K562 (cell line): ENCODE measurements around the gene CNTD1. TPM values are rescaled to one million over a fixed set of nuclear protein-coding genes. Genes with fewer than 3 reads are reported as not detected.

Source experiments
- ATAC-seq: fragments of 200-7000 bp; cut with Tn5 transposase; 3 replicates; pipeline ENCODE4 v1.9.1; 2020; ENCODE audit warnings: moderate library complexity
- BruUV-seq: library from RNA; stranded (reverse); fragments of 400-500 nt; replicated peaks from 2 replicates; lab custom pipeline; 2021; lab: Mats Ljungman, UMichigan
- CTCF ChIA-PET: fragments of 300-600 bp; formaldehyde crosslinking; extraction: SDS; loops from one replicate; lab custom pipeline; 2021; ENCODE audit warnings: low intra/inter-chr PET ratio; lab: Yijun Ruan, JAX
- POLR2A ChIA-PET: fragments of 300-600, 350-650 bp; sonication (Branson Sonifier 250); formaldehyde crosslinking; extraction: SDS; loops from one replicate; lab custom pipeline; 2021; ENCODE audit warnings: antibody characterized with exemption, inconsistent platforms; lab: Yijun Ruan, JAX
- DNase-seq, 4 experiments: peaks; one replicate each; pipeline versions ENCODE4 v3.0.0 to v3.0.0-alpha.2; 2011 to 2018; ENCODE audit warnings: low spot score in 3 of 4, mixed read lengths in 3 of 4; ENCODE audit errors: extremely low read depth in 1 of 4
- FAIRE-seq: peaks from 2 replicates; lab custom pipeline; 2011; peaks lifted over from hg19 to GRCh38; lab: Jason Lieb, UNC
- H2AFZ ChIP-seq: 2 replicates; pipeline ENCODE4 v1.6.0; 2011; ENCODE audit warnings: low read depth, low read length, control low read depth, inconsistent platforms
- H3K27ac ChIP-seq: fragments of 200-600 bp; 3 replicates; pipeline ENCODE4 v1.8.0; 2011; ENCODE audit warnings: low read depth, mild to moderate bottlenecking, control low read depth, inconsistent platforms, low read length, moderate library complexity, mixed read lengths; ENCODE audit errors: extremely low read depth
- H3K27me3 ChIP-seq, 2 experiments: fragments of 300-600 bp in 1 of 2; 2 replicates in 1 of 2; 3 replicates in 1 of 2; pipeline versions ENCODE4 v1.6.0 to v1.8.0; 2011; ENCODE audit warnings: inconsistent platforms in 2 of 2, low read length in 2 of 2, mild to moderate bottlenecking in 1 of 2, mixed read lengths in 1 of 2, moderate library complexity in 1 of 2; ENCODE audit not compliant: control insufficient read depth in 2 of 2, insufficient read depth in 2 of 2
- H3K36me3 ChIP-seq: fragments of 300-600 bp; 3 replicates; pipeline ENCODE4 v1.8.0; 2011; ENCODE audit warnings: mild to moderate bottlenecking, low read length, inconsistent platforms; ENCODE audit not compliant: control insufficient read depth, insufficient read depth
- H3K4me1 ChIP-seq, 2 experiments: fragments of 200-600 bp in 1 of 2; replicated peaks in 1 of 2; 2 replicates in 1 of 2; 3 replicates in 1 of 2; pipeline versions ENCODE4 v1.5.1 to v1.8.0; 2011; ENCODE audit warnings: inconsistent platforms in 2 of 2, low read length in 2 of 2, mild to moderate bottlenecking in 1 of 2, mixed read lengths in 1 of 2, moderate library complexity in 1 of 2; ENCODE audit not compliant: control insufficient read depth in 2 of 2, insufficient read depth in 2 of 2
- H3K4me2 ChIP-seq: 2 replicates; pipeline ENCODE4 v1.6.1; 2011; ENCODE audit warnings: low read length, control low read depth, inconsistent platforms, mixed read lengths; ENCODE audit not compliant: insufficient read depth
- H3K4me3 ChIP-seq: fragments of 200-600 bp; sonication (generic), shearing (Covaris generic); 2 replicates; pipeline ENCODE4 v1.5.1; 2016; ENCODE audit warnings: control low read depth, inconsistent platforms
- H3K79me2 ChIP-seq: fragments of 200-600 bp; 3 replicates; pipeline ENCODE4 v1.8.0; 2011; ENCODE audit warnings: low read length, inconsistent platforms; ENCODE audit not compliant: control insufficient read depth, insufficient read depth
- H3K9ac ChIP-seq, 2 experiments: 2 replicates each; pipeline versions ENCODE4 v1.6.0 to v1.6.1; 2011; ENCODE audit warnings: low read depth in 2 of 2, low read length in 2 of 2, control low read depth in 1 of 2, inconsistent platforms in 1 of 2, mild to moderate bottlenecking in 1 of 2, mixed read lengths in 1 of 2; ENCODE audit not compliant: insufficient read depth in 1 of 2
- H3K9me1 ChIP-seq: one replicate; pipeline ENCODE4 v1.6.0; 2011; ENCODE audit warnings: inconsistent platforms, mild to moderate bottlenecking, low read length, moderate library complexity; ENCODE audit not compliant: control insufficient read depth, insufficient read depth
- H3K9me3 ChIP-seq: replicated peaks from 2 replicates; pipeline ENCODE4 v1.5.1; 2011; ENCODE audit warnings: low read depth, low read length, inconsistent platforms; ENCODE audit not compliant: control insufficient read depth, insufficient read depth
- H4K20me1 ChIP-seq: replicated peaks from 2 replicates; pipeline ENCODE4 v1.6.1; 2011; ENCODE audit warnings: low read length, inconsistent platforms, mixed read lengths; ENCODE audit not compliant: control insufficient read depth, insufficient read depth
- ARID1B ChIP-seq: fragments of 450-650 bp; IDR thresholded peaks from 2 replicates; pipeline ENCODE4 v1.6.1; 2016; ENCODE audit warnings: antibody characterized with exemption, mild to moderate bottlenecking, inconsistent platforms
- CBFA2T3 ChIP-seq: fragments of 450-650 bp; IDR thresholded peaks from 2 replicates; pipeline ENCODE4 v1.6.1; 2017
- CHD2 ChIP-seq: IDR thresholded peaks from 2 replicates; pipeline ENCODE4 v1.6.1; 2011; ENCODE audit warnings: low read depth, low read length
- FOSL1 ChIP-seq: fragments of 200-800 bp; sonication (Bioruptor generic); conservative IDR thresholded peaks from 2 replicates; pipeline ENCODE4 v1.6.1; 2016; ENCODE audit warnings: missing genetic modification characterization, missing compliant biosample characterization
- GABPB1 ChIP-seq: sonication (generic); formaldehyde crosslinking; IDR thresholded peaks from 2 replicates; pipeline ENCODE4 v1.8.0; 2022; ENCODE audit warnings: mild to moderate bottlenecking, missing genetic modification reagents
- GATAD2A ChIP-seq: fragments of 450-650 bp; IDR thresholded peaks from 2 replicates; pipeline ENCODE4 v1.6.1; 2017
- HNRNPH1 ChIP-seq: fragments of 200-400 bp; formaldehyde crosslinking; optimal IDR thresholded peaks from 2 replicates; pipeline ENCODE3; 2017; ENCODE audit warnings: low read depth, mild to moderate bottlenecking, low read length, moderate library complexity
- L3MBTL2 ChIP-seq: fragments of 450-650 bp; IDR thresholded peaks from 2 replicates; pipeline ENCODE4 v1.6.1; 2016; ENCODE audit warnings: mild to moderate bottlenecking, moderate library complexity
- MEF2D ChIP-seq: conservative IDR thresholded peaks from 2 replicates; pipeline ENCODE4 v1.6.1; 2016; ENCODE audit warnings: low read depth, missing genetic modification characterization, missing compliant biosample characterization
- PHF20 ChIP-seq: fragments of 450-650 bp; IDR thresholded peaks from 2 replicates; pipeline ENCODE4 v1.6.1; 2018; ENCODE audit not compliant: partially characterized antibody
- PML ChIP-seq: IDR thresholded peaks from 2 replicates; pipeline ENCODE4 v1.6.1; 2012; ENCODE audit warnings: low read length, inconsistent platforms
- RAD21 ChIP-seq, 2 experiments: fragments of 250-450 bp in 1 of 2; fragments of 450-650 bp in 1 of 2; sonication (Bioruptor Pico) in 1 of 2; formaldehyde crosslinking in 1 of 2; IDR thresholded peaks in 1 of 2; conservative IDR thresholded peaks in 1 of 2; 2 replicates each; pipeline versions ENCODE4 v1.4.0 to v1.8.0; 2020 to 2022; ENCODE audit warnings: mild to moderate bottlenecking in 2 of 2, moderate library complexity in 1 of 2
- RBFOX2 ChIP-seq: fragments of 200-400 bp; formaldehyde crosslinking; IDR thresholded peaks from 2 replicates; pipeline ENCODE4 v1.6.1; 2017; ENCODE audit warnings: low read depth, mild to moderate bottlenecking, low read length, moderate library complexity
- SMARCC2 ChIP-seq: fragments of 450-650 bp; IDR thresholded peaks from 2 replicates; pipeline ENCODE4 v1.6.1; 2017; ENCODE audit warnings: antibody characterized with exemption, moderate library complexity, mild to moderate bottlenecking, low read depth
- SOX6 ChIP-seq: fragments of 450-650 bp; IDR thresholded peaks from 2 replicates; pipeline ENCODE4 v1.6.1; 2014; ENCODE audit warnings: mild to moderate bottlenecking
- TBP ChIP-seq: optimal IDR thresholded peaks from 2 replicates; pipeline ENCODE3; 2011; ENCODE audit warnings: low read depth, low read length, improper control_type of control experiment
- XRCC5 ChIP-seq: fragments of 200-400 bp; formaldehyde crosslinking; IDR thresholded peaks from 2 replicates; pipeline ENCODE4 v1.6.1; 2017; ENCODE audit warnings: low read depth, mild to moderate bottlenecking, low read length
- ZFP36 ChIP-seq: fragments of 150-350 bp; IDR thresholded peaks from 2 replicates; pipeline ENCODE4 v1.6.1; 2018; ENCODE audit warnings: low read length, low read depth; ENCODE audit not compliant: partially characterized antibody
- ZNF175 ChIP-seq: fragments of 200-800 bp; sonication (Bioruptor generic); IDR thresholded peaks from 2 replicates; pipeline ENCODE4 v1.6.1; 2016; ENCODE audit warnings: low read depth, mild to moderate bottlenecking, missing genetic modification characterization, missing compliant biosample characterization
- ZNF561 ChIP-seq: fragments of 450-650 bp; formaldehyde crosslinking; conservative IDR thresholded peaks from 2 replicates; pipeline ENCODE4 v1.4.0; 2020; ENCODE audit warnings: mild to moderate bottlenecking, moderate library complexity
- WGBS: fragments of 100-300 bp; shearing (Covaris generic); methylation state at CpG from one replicate; pipeline ENCODE4 v1.1.6; 2016; ENCODE audit warnings: low coverage, mixed read lengths; ENCODE audit not compliant: insufficient coverage; ENCODE audit errors: missing lambda C conversion rate; 5-methylcytosine and 5-hydroxymethylcytosine counted together
- in situ Hi-C: fragments of 300-500 bp; cut with MboI; formaldehyde crosslinking; loops from 4 replicates; pipeline ENCODE4 v1.15.0; 2018; ENCODE audit warnings: inconsistent platforms, mixed read lengths
- intact Hi-C: fragments of 100-400 bp; cut with micrococcal nuclease; formaldehyde crosslinking; loops from 2 replicates; pipeline ENCODE4 v1.14.2; 2022
- polyA plus RNA-seq, 8 experiments: library from polyadenylated mRNA; depleted of rRNA in 4 of 8; stranded (reverse) in 5 of 8; unstranded in 3 of 8; fragments of >200 nt; fragmentation: Nextera tagmentation in 2 of 8; fragmentation: Illumina TruSeq in 1 of 8; extraction: Ambion mirVana in 2 of 8; extraction: Trizol in 1 of 8; gene quantifications; 2 replicates each; pipeline versions ENCODE4 v1.2.1 to v1.2.3, GENCODE V29; 2011 to 2014; ENCODE audit warnings: inconsistent platforms in 1 of 8, missing spikeins in 1 of 8
- total RNA-seq, 7 experiments: library from RNA; depleted of rRNA in 6 of 7; stranded (reverse); fragments of >200 nt in 6 of 7; fragmentation: Illumina TruSeq in 2 of 7; extraction: Trizol in 2 of 7; gene quantifications; 2 replicates each; pipeline versions ENCODE4 v1.2.1 to v1.2.3, GENCODE V29; 2011 to 2021; ENCODE audit warnings: low replicate concordance in 1 of 7
- TF ChIP-seq, protein P1 (sequence below): fragments of 250-450 bp; sonication (Bioruptor Pico); IDR thresholded peaks from 2 replicates; pipeline ENCODE4 v1.8.0; 2021; ENCODE audit warnings: moderate library complexity, mild to moderate bottlenecking, inconsistent platforms
- TF ChIP-seq, protein P2 (sequence below): sonication (generic); formaldehyde crosslinking; IDR thresholded peaks from 2 replicates; pipeline ENCODE4 v1.9.0; 2022; ENCODE audit warnings: mild to moderate bottlenecking, missing genetic modification reagents

CNTD1 gene
- total and polyA plus RNA-seq, 9 of the 15 experiments (the other 6 are each of a cell fraction or from before 2014, with no cell fraction given), result 0.12 to 0.86 (median 0.41) TPM; not detected in 1

DNA sequence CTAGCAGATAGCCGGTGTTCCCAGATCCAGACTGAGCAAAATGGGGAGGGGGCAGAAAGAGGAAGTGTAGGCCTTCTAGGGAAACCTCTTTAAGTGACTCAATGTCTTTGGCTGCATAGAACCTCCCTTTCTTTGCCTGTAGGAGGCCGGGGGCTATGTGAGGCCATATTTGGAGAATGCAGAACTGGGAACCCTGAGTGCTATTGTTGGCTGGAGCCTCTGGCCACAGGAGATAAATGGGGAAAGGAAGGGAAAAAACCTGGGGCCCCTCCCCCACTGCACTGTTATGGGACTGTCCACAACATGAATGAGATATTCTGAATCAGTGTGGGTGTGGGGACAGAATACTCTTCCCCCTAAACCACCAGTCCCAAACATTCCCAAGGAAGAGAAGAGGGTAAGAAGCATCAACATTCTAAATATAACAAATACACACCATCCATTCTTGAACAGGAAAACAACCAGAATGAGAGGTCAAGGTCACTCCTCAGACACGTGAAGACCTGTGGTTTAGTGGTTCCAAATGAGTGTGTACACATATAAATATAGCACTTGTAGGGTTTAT is 23.0 kb upstream of the CNTD1 start:
- peak; percentile 86 for FAIRE-seq
- intact Hi-C loops, result loop anchor here (2.0 kb wide), 1 partner anchor 49 kb away; the partner anchor contains the start of gene BECN1
- in situ Hi-C loops, result no loop called here
- no peaks in the 10 kb centered on the region for H3K9me1 ChIP-seq
- ChIA-PET POLR2A (no interaction called here), CTCF (interaction anchor here (0.8 kb wide), 1 partner anchor 197 kb away, joined by 5 read pairs; no protein-coding TSS in a partner anchor)
- H3K4me1 ChIP-seq, result peaks cover 48 to 56% of the 10 kb centered on the region in 2 experiments
- BruUV-seq, result no TSS peak
- ATAC-seq, result peak; percentile 36
- H3K9ac ChIP-seq, result peak overlapping the region; percentile 2 to 88; a peak in 3 of 4 replicates
- H3K79me2 ChIP-seq, result peaks cover 25% of the 10 kb centered on the region
- H3K27me3 ChIP-seq, result no peaks in the 10 kb centered on the region
- H3K4me2 ChIP-seq, result peak overlapping the region; percentile 56
- H3K27ac ChIP-seq, result peak overlapping the region; percentile 85
- no peaks in the 10 kb centered on the region for H4K20me1 ChIP-seq
- H3K9me3 ChIP-seq, result no peaks in the 10 kb centered on the region
- peaks cover 50% of the 10 kb centered on the region for H3K36me3 ChIP-seq
- DNase-seq, result peak; percentile 47 to 91 (median 63)
- WGBS, result 6% methylated on average over 3 of the region's 3 CpGs
- no peak overlapping the region for H3K4me3 ChIP-seq
- no peak overlapping the region for H2AFZ ChIP-seq
- TF ChIP-seq RAD21 (CRISPR knock-in tag; conservative IDR thresholded peaks at IDR 0.05 in 1 of 2, IDR thresholded peaks at IDR 0.05 in 1 of 2) (peak in 1 of 2 experiments; percentile 37; a peak in 2 of 4 replicates), L3MBTL2 (0 out of 2 replicates have a peak, but pooled peaks have one; percentile 36), MEF2D (tag) (peak; percentile 94), TBP (peak; percentile 23), SMARCC2 (0 out of 2 replicates have a peak, but pooled peaks have one; percentile 42), XRCC5 (no peak), PHF20 (no peak), SOX6 (peak; percentile 91), CBFA2T3 (peak; percentile 85), GABPB1 (peak; percentile 39; the same call in 1 of the 2 replicates), ARID1B (peak; percentile 81), FOSL1 (peak; percentile 73), CHD2 (0 out of 2 replicates have a peak, but pooled peaks have one; percentile 25), GATAD2A (0 out of 2 replicates have a peak, but pooled peaks have one; percentile 36), HNRNPH1 (no peak), ZNF175 (peak; percentile 84), ZNF561 (CRISPR knock-in tag) (no peak), RBFOX2 (no peak), PML (no peak), ZFP36 (peak; percentile 8)
- TF ChIP-seq, protein P1, sequence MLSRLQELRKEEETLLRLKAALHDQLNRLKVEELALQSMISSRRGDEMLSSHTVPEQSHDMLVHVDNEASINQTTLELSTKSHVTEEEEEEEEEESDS (CRISPR knock-in tag), result no peak
- TF ChIP-seq, protein P2, sequence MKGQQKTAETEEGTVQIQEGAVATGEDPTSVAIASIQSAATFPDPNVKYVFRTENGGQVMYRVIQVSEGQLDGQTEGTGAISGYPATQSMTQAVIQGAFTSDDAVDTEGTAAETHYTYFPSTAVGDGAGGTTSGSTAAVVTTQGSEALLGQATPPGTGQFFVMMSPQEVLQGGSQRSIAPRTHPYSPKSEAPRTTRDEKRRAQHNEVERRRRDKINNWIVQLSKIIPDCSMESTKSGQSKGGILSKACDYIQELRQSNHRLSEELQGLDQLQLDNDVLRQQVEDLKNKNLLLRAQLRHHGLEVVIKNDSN (CRISPR knock-in tag), result peak; percentile 64
